ENCODE measurements around the gene ATF5. TPM values are rescaled to one million over a fixed set of nuclear protein-coding genes. Genes with fewer than 3 reads are reported as not detected.

Gene ATF5
- total and polyA plus RNA-seq, 2 of the 8 experiments (the other 6 are each of a cell fraction or from before 2014, with no cell fraction given) = 6.2 to 13.1 TPM

- H3K27ac ChIP-seq (ENCODE audit: low read depth, low read length) = no peak overlapping the region
- H3K23me2 ChIP-seq (ENCODE audit: low read depth, low read length) = peaks cover 7% of the 10 kb centered on the region
- no peak overlapping the region for H2BK120ac ChIP-seq (replicated peaks; ENCODE audit: low read depth, low read length)
- no peak overlapping the region for H2BK5ac ChIP-seq (ENCODE audit: low read depth, low read length)
- DNase-seq (ENCODE audit: low read depth in 1 of 2, low spot score in 2 of 2) (peak in 1 of 2 experiments; percentile 64), FAIRE-seq (no peak)
- H3K23ac ChIP-seq (ENCODE audit: insufficient read length) = no peak overlapping the region
- H3K9me3 ChIP-seq (ENCODE audit: insufficient read depth in 2 of 2, low read depth in 1 of 2, low read length in 1 of 2) = no peaks in the 10 kb centered on the region
- no peak overlapping the region for H3K4me2 ChIP-seq (ENCODE audit: insufficient read depth in 1 of 2, low read depth in 2 of 2, low read length in 2 of 2)
- no peaks in the 10 kb centered on the region for H3K27me3 ChIP-seq (replicated peaks in 1 of 4; ENCODE audit: control insufficient read depth in 3 of 4, extremely low read depth in 1 of 4, insufficient read depth in 3 of 4, low read length in 3 of 4)
- H3K79me1 ChIP-seq (ENCODE audit: low read depth, low read length) = peaks cover 9% of the 10 kb centered on the region; the same call in 1 of the 2 replicates
- H3K18ac ChIP-seq (ENCODE audit: extremely low read depth, low read length) = no peak overlapping the region
- POLR2A ChIA-PET (ENCODE audit: partially characterized antibody) = interaction anchor here (1.0 to 2.0 kb wide), 6 partner anchors 8 to 72 kb away, joined by 3 to 8 read pairs (median 4); no protein-coding TSS in a partner anchor
- no peak overlapping the region for H2BK20ac ChIP-seq (ENCODE audit: low read length)
- no peak overlapping the region for H3K4ac ChIP-seq (replicated peaks; ENCODE audit: insufficient read length, low read depth, low read length)
- H3K56ac ChIP-seq (replicated peaks; ENCODE audit: insufficient read length, low read depth, low read length) = no peak overlapping the region
- peaks cover 10 to 18% of the 10 kb centered on the region in 2 experiments for H4K20me1 ChIP-seq (replicated peaks in 1 of 2; ENCODE audit: control insufficient read depth in 1 of 2, insufficient read depth in 2 of 2, low read length in 2 of 2)
- H2BK15ac ChIP-seq (ENCODE audit: low read length) = no peak overlapping the region
- no peak overlapping the region for H3K9ac ChIP-seq (replicated peaks in 1 of 4; ENCODE audit: extremely low read depth in 1 of 4, low read depth in 3 of 4, low read length in 3 of 4)
- CTCF ChIA-PET (ENCODE audit: partially characterized antibody) = interaction anchor here (1.1 to 2.0 kb wide), 3 partner anchors 9 to 93 kb away, joined by 3 to 5 read pairs (median 3); no protein-coding TSS in a partner anchor
- peaks cover 0 to 7% (median 4%) of the 10 kb centered on the region in 4 experiments; a peak in 5 of 7 replicates for H3K4me1 ChIP-seq (replicated peaks in 1 of 4; ENCODE audit: control insufficient read depth in 3 of 4, insufficient read depth in 4 of 4, low read length in 3 of 4)
- H4K91ac ChIP-seq (replicated peaks; ENCODE audit: insufficient read length, low read length) = no peak overlapping the region
- peaks cover 0 to 12% of the 10 kb centered on the region in 2 experiments; a peak in 2 of 4 replicates for H3K79me2 ChIP-seq (ENCODE audit: control insufficient read depth in 1 of 2, insufficient read depth in 2 of 2, low read length in 2 of 2)
- no peak overlapping the region for H4K8ac ChIP-seq (ENCODE audit: extremely low read depth, insufficient read depth, low read length)
- 88% methylated on average over 21 of the region's 31 CpGs; no CpG with 5 or more reads in 1 of the 2 experiments for WGBS, 2 experiments (ENCODE audit: extremely low coverage in 1 of 2, insufficient coverage in 1 of 2, insufficient read length in 1 of 2, insufficient replicate concordance in 2 of 2, low coverage in 1 of 2, low lambda C conversion rate in 2 of 2, missing lambda C conversion rate in 1 of 2)
- H3K36me3 ChIP-seq (ENCODE audit: control insufficient read depth in 2 of 4, insufficient read depth in 4 of 4, low read length in 3 of 4) = peaks cover 24 to 56% (median 47%) of the 10 kb centered on the region in 4 experiments
- H2AK5ac ChIP-seq (ENCODE audit: low read depth, low read length) = no peak overlapping the region
- H2AFZ ChIP-seq (ENCODE audit: low read length) = no peak overlapping the region
- no peak overlapping the region for H2BK12ac ChIP-seq (ENCODE audit: low read depth, low read length)
- TF ChIP-seq SP1 (IDR thresholded peaks at IDR 0.05; ENCODE audit: low read depth, low read length) (peak; percentile 90), SP4 (IDR thresholded peaks at IDR 0.05; ENCODE audit: low read length) (no peak), RAD21 (IDR thresholded peaks at IDR 0.05 in 1 of 2, conservative IDR thresholded peaks at IDR 0.05 in 1 of 2; ENCODE audit: low read depth in 2 of 2, low read length in 2 of 2) (no peak), POLR2A (IDR thresholded peaks at IDR 0.05; ENCODE audit: control extremely low read depth in 1 of 2, low read depth in 2 of 2, low read length in 2 of 2) (peak in 1 of 2 experiments; percentile 17; a peak in 1 of 3 replicates), CHD1 (IDR thresholded peaks at IDR 0.05; ENCODE audit: low read depth, low read length) (no peak), CHD2 (IDR thresholded peaks at IDR 0.05; ENCODE audit: low read length) (peak; percentile 70), ZNF274 (IDR thresholded peaks at IDR 0.05; ENCODE audit: borderline replicate concordance, extremely low read depth, low read length) (no peak), SP2 (IDR thresholded peaks at IDR 0.05; ENCODE audit: low read length) (peak; percentile 37; the same call in 1 of the 2 replicates)
- H3K14ac ChIP-seq (ENCODE audit: insufficient read length) = no peak overlapping the region
- no peak overlapping the region for H3K4me3 ChIP-seq (ENCODE audit: extremely low read depth in 1 of 4, insufficient read depth in 2 of 4, low read depth in 3 of 4, low read length in 4 of 4)
- no peak overlapping the region for H4K5ac ChIP-seq (ENCODE audit: insufficient read length, low read depth, low read length)
These were observed 47.2 kb upstream of the ATF5 start for GRCh38 chr19:49881672-49882394.

All from H1 (cell line).